Liver (tissue), 3 donors: ENCODE results near the gene UNC80.

Experiments
- CTCF ChIP-seq: fragments of 150-350 bp; IDR thresholded peaks from 2 replicates; pipeline ENCODE4 v1.5.1; 2017; ENCODE audit warnings: improper control_type of control experiment, low read depth, low read length; ENCODE audit not compliant: missing input control
- EGR1 ChIP-seq, 2 donors: IDR thresholded peaks; 2 replicates each; pipeline ENCODE4 v1.6.1; 2016 to 2018; ENCODE audit warnings: antibody characterized with exemption in 2 of 2, low read depth in 2 of 2
- FOXA1 ChIP-seq: IDR thresholded peaks from 2 replicates; pipeline ENCODE4 v1.6.1; 2016; ENCODE audit warnings: antibody characterized with exemption
- GABPA ChIP-seq, 2 donors: IDR thresholded peaks in 1 of 2; conservative IDR thresholded peaks in 1 of 2; 2 replicates each; pipeline ENCODE4 v1.6.1; 2016; ENCODE audit warnings: antibody characterized with exemption in 2 of 2, mild to moderate bottlenecking in 1 of 2, moderate library complexity in 1 of 2
- HNF4A ChIP-seq, 2 donors: conservative IDR thresholded peaks; 2 replicates each; pipeline ENCODE4 v1.6.1; 2016; ENCODE audit warnings: antibody characterized with exemption in 2 of 2, mild to moderate bottlenecking in 2 of 2
- JUND ChIP-seq, 2 donors: IDR thresholded peaks; 2 replicates each; pipeline ENCODE4 v1.6.1; 2016; ENCODE audit warnings: antibody characterized with exemption in 2 of 2
- RAD21 ChIP-seq, 2 donors: IDR thresholded peaks; 2 replicates each; pipeline ENCODE4 v1.6.1; 2016; ENCODE audit warnings: antibody characterized with exemption in 2 of 2, mild to moderate bottlenecking in 2 of 2
- YY1 ChIP-seq: IDR thresholded peaks from 2 replicates; pipeline ENCODE4 v1.6.1; 2016; ENCODE audit warnings: antibody characterized with exemption, mild to moderate bottlenecking
- ZBTB33 ChIP-seq: IDR thresholded peaks from 2 replicates; pipeline ENCODE4 v1.6.1; 2016; ENCODE audit warnings: antibody characterized with exemption
- TF ChIP-seq, protein P1 (sequence below): IDR thresholded peaks from 2 replicates; pipeline ENCODE4 v1.6.1; 2016; ENCODE audit warnings: antibody characterized with exemption
- TF ChIP-seq, protein P2 (sequence below): IDR thresholded peaks from 2 replicates; pipeline ENCODE4 v1.6.1; 2016; ENCODE audit warnings: antibody characterized with exemption, mild to moderate bottlenecking
- TF ChIP-seq, protein P3 (sequence below): IDR thresholded peaks from 2 replicates; pipeline ENCODE4 v1.6.1; 2016; ENCODE audit warnings: antibody characterized with exemption
- donor health status: healthy.
- donor health status: healthy.

- TF ChIP-seq EGR1 (IDR thresholded peaks at IDR 0.05; ENCODE audit: low read depth in 2 of 2) (no peak), CTCF (no peak), HNF4A (conservative IDR thresholded peaks at IDR 0.05) (no peak), FOXA1 (no peak), RAD21 (IDR thresholded peaks at IDR 0.05) (no peak), YY1 (no peak), GABPA (IDR thresholded peaks at IDR 0.05 in 1 of 2, conservative IDR thresholded peaks at IDR 0.05 in 1 of 2) (no peak), JUND (IDR thresholded peaks at IDR 0.05) (no peak), ZBTB33 (no peak)
- TF ChIP-seq, protein P1, sequence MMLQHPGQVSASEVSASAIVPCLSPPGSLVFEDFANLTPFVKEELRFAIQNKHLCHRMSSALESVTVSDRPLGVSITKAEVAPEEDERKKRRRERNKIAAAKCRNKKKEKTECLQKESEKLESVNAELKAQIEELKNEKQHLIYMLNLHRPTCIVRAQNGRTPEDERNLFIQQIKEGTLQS = no peak
- TF ChIP-seq, protein P2, sequence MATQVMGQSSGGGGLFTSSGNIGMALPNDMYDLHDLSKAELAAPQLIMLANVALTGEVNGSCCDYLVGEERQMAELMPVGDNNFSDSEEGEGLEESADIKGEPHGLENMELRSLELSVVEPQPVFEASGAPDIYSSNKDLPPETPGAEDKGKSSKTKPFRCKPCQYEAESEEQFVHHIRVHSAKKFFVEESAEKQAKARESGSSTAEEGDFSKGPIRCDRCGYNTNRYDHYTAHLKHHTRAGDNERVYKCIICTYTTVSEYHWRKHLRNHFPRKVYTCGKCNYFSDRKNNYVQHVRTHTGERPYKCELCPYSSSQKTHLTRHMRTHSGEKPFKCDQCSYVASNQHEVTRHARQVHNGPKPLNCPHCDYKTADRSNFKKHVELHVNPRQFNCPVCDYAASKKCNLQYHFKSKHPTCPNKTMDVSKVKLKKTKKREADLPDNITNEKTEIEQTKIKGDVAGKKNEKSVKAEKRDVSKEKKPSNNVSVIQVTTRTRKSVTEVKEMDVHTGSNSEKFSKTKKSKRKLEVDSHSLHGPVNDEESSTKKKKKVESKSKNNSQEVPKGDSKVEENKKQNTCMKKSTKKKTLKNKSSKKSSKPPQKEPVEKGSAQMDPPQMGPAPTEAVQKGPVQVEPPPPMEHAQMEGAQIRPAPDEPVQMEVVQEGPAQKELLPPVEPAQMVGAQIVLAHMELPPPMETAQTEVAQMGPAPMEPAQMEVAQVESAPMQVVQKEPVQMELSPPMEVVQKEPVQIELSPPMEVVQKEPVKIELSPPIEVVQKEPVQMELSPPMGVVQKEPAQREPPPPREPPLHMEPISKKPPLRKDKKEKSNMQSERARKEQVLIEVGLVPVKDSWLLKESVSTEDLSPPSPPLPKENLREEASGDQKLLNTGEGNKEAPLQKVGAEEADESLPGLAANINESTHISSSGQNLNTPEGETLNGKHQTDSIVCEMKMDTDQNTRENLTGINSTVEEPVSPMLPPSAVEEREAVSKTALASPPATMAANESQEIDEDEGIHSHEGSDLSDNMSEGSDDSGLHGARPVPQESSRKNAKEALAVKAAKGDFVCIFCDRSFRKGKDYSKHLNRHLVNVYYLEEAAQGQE = no peak
- TF ChIP-seq, protein P3, sequence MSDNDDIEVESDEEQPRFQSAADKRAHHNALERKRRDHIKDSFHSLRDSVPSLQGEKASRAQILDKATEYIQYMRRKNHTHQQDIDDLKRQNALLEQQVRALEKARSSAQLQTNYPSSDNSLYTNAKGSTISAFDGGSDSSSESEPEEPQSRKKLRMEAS = no peak
Measured at GRCh38 chr2:209790066-209790728, 18.6 kb downstream of the UNC80 start.
